GM12878 (cell line): ENCODE data around the gene DEPDC1. TPM values are rescaled to one million over a fixed set of nuclear protein-coding genes. Genes with fewer than 3 reads are reported as not detected.

ENCODE experiments used
- ATAC-seq: fragments of 200-7000 bp; cut with Tn5 transposase; 3 replicates; pipeline ENCODE4 v1.9.1; 2020; ENCODE audit warnings: mild to moderate bottlenecking, moderate library complexity
- BruUV-seq: library from RNA; stranded (reverse); fragments of 400-500 nt; replicated peaks from 2 replicates; lab custom pipeline; 2021; lab: Mats Ljungman, UMichigan
- CTCF ChIA-PET: fragments of 300-600 bp; sonication (Branson Sonifier 250); formaldehyde crosslinking; extraction: SDS; loops from one replicate; lab custom pipeline; 2021; ENCODE audit warnings: inconsistent platforms; lab: Yijun Ruan, JAX
- POLR2A ChIA-PET: fragments of 350-600 bp; formaldehyde crosslinking; extraction: SDS; loops from one replicate; lab custom pipeline; 2021; ENCODE audit warnings: inconsistent platforms; lab: Charles Lee
- RAD21 ChIA-PET: fragments of 300-600 bp; sonication (Branson Sonifier 250); formaldehyde crosslinking; loops from one replicate; lab custom pipeline; 2023; ENCODE audit warnings: antibody characterized with exemption; ENCODE audit not compliant: unreplicated experiment; lab: Charles Lee
- SMC1A ChIA-PET: fragments of 300-600 bp; sonication (Branson Sonifier 250); formaldehyde crosslinking; loops from one replicate; lab custom pipeline; 2023; ENCODE audit not compliant: unreplicated experiment, uncharacterized antibody; lab: Charles Lee
- DNase-seq: peaks from one replicate; pipeline ENCODE4 v3.0.0-alpha.2; 2011; ENCODE audit warnings: low read depth, low spot score
- FAIRE-seq: peaks from 3 replicates; lab custom pipeline; 2011; peaks lifted over from hg19 to GRCh38; lab: Jason Lieb, UNC
- H2AFZ ChIP-seq: 2 replicates; pipeline ENCODE4 v1.6.0; 2011; ENCODE audit warnings: low read depth, low read length, control low read depth; ENCODE audit not compliant: control insufficient read depth
- H3K27ac ChIP-seq: 2 replicates; pipeline ENCODE4 v1.5.1; 2011; ENCODE audit warnings: control low read depth; ENCODE audit not compliant: control insufficient read depth, insufficient read depth
- H3K27me3 ChIP-seq, 2 experiments: replicated peaks in 1 of 2; 2 replicates each; pipeline versions ENCODE4 v1.6.0 to v1.6.1; 2011; ENCODE audit warnings: low read length in 1 of 2; ENCODE audit not compliant: control insufficient read depth in 2 of 2, insufficient read depth in 2 of 2
- H3K36me3 ChIP-seq, 2 experiments: 2 replicates each; pipeline ENCODE4 v1.5.1; 2011; ENCODE audit warnings: low read length in 1 of 2; ENCODE audit not compliant: control insufficient read depth in 2 of 2, insufficient read depth in 2 of 2
- H3K4me1 ChIP-seq: 2 replicates; pipeline ENCODE4 v1.6.1; 2011; ENCODE audit warnings: mild to moderate bottlenecking, low read length, moderate library complexity, mixed read lengths; ENCODE audit not compliant: control insufficient read depth, insufficient read depth
- H3K4me2 ChIP-seq: 2 replicates; pipeline ENCODE4 v1.6.0; 2011; ENCODE audit warnings: control low read depth; ENCODE audit not compliant: control insufficient read depth, insufficient read depth
- H3K4me3 ChIP-seq: fragments of 200-600 bp; sonication (generic); 2 replicates; pipeline ENCODE4 v1.5.1; 2016
- H3K79me2 ChIP-seq: 2 replicates; pipeline ENCODE4 v1.6.0; 2011; ENCODE audit warnings: low read length; ENCODE audit not compliant: control insufficient read depth, insufficient read depth
- H3K9ac ChIP-seq: 2 replicates; pipeline ENCODE4 v1.8.0; 2011; ENCODE audit warnings: low read length, control low read depth, mixed read lengths; ENCODE audit not compliant: control insufficient read depth, insufficient read depth
- H3K9me3 ChIP-seq: replicated peaks from 3 replicates; pipeline ENCODE4 v1.5.1; 2011; ENCODE audit warnings: mild to moderate bottlenecking, low read length; ENCODE audit not compliant: control insufficient read depth, insufficient read depth
- H4K20me1 ChIP-seq: 2 replicates; pipeline ENCODE4 v1.6.0; 2011; ENCODE audit not compliant: control insufficient read depth, insufficient read depth
- EGR1 ChIP-seq, 2 experiments: IDR thresholded peaks; 1 replicate in 1 of 2; 2 replicates in 1 of 2; pipeline ENCODE4 v1.6.1; 2011 to 2012; ENCODE audit warnings: low read depth in 2 of 2, low read length in 2 of 2, borderline replicate concordance in 1 of 2, mild to moderate bottlenecking in 1 of 2, moderate library complexity in 1 of 2
- PAX8 ChIP-seq: fragments of 450-650 bp; IDR thresholded peaks from 2 replicates; pipeline ENCODE4 v1.6.1; 2017; ENCODE audit warnings: mild to moderate bottlenecking, moderate library complexity
- RB1 ChIP-seq: fragments of 450-650 bp; formaldehyde crosslinking; IDR thresholded peaks from 2 replicates; pipeline ENCODE4 v1.6.1; 2017; ENCODE audit warnings: mild to moderate bottlenecking, borderline replicate concordance
- SMAD5 ChIP-seq: IDR thresholded peaks from 2 replicates; pipeline ENCODE4 v1.6.1; 2016; ENCODE audit warnings: antibody characterized with exemption, low read depth
- STAT3 ChIP-seq: IDR thresholded peaks from 2 replicates; pipeline ENCODE4 v1.6.1; 2011; ENCODE audit warnings: low read depth, low read length, improper control_type of control experiment
- YY1 ChIP-seq: IDR thresholded peaks from 2 replicates; pipeline ENCODE4 v1.6.1; 2011; ENCODE audit warnings: low read depth, mild to moderate bottlenecking, low read length
- WGBS: methylation state at CpG from one replicate; pipeline ENCODE4 v1.1.6; 2016; ENCODE audit warnings: low lambda C conversion rate; ENCODE audit not compliant: insufficient replicate concordance, insufficient coverage; ENCODE audit errors: missing lambda C conversion rate; 5-methylcytosine and 5-hydroxymethylcytosine counted together
- in situ Hi-C: fragments of 300-500 bp; cut with MboI; formaldehyde crosslinking; loops from 9 replicates; pipeline ENCODE4 v1.14.3; 2018; ENCODE audit warnings: mixed read lengths
- intact Hi-C: fragments of 100-400 bp; cut with micrococcal nuclease; formaldehyde crosslinking; loops from one replicate; pipeline ENCODE4 v1.14.2; 2022; ENCODE audit not compliant: unreplicated experiment
- polyA plus RNA-seq, 11 experiments: library from polyadenylated mRNA; depleted of rRNA in 4 of 11; unstranded in 6 of 11; stranded (reverse) in 5 of 11; fragments of >200 nt; fragmentation: Nextera tagmentation in 4 of 11; fragmentation: Illumina TruSeq in 1 of 11; extraction: Ambion mirVana in 4 of 11; extraction: Trizol in 1 of 11; gene quantifications; 1 replicate in 1 of 11; 2 replicates in 10 of 11; pipeline versions ENCODE4 v1.2.1 to v1.2.3, GENCODE V29; 2011 to 2016; ENCODE audit warnings: inconsistent platforms in 2 of 11, missing spikeins in 2 of 11, low read depth in 1 of 11
- total RNA-seq, 4 experiments: library from RNA; depleted of rRNA in 3 of 4; stranded (reverse); fragments of >200 nt in 3 of 4; fragmentation: Illumina TruSeq in 1 of 4; extraction: Trizol in 1 of 4; gene quantifications; 2 replicates each; pipeline versions ENCODE4 v1.2.1 to v1.2.3, GENCODE V29; 2013 to 2021
- TF ChIP-seq, protein P1 (sequence below): fragments of 450-650 bp; IDR thresholded peaks from 2 replicates; pipeline ENCODE4 v1.6.1; 2018; ENCODE audit warnings: borderline replicate concordance, mild to moderate bottlenecking; ENCODE audit not compliant: partially characterized antibody
- TF ChIP-seq, protein P2 (sequence below): fragments of 450-650 bp; formaldehyde crosslinking; IDR thresholded peaks from 2 replicates; pipeline ENCODE4 v1.4.0; 2020; ENCODE audit warnings: mild to moderate bottlenecking, moderate library complexity

Gene DEPDC1
- total and polyA plus RNA-seq, 10 of the 15 experiments (the other 5 are each of a cell fraction or from before 2014, with no cell fraction given) = 6.9 to 36.5 (median 17.6) TPM

DNA sequence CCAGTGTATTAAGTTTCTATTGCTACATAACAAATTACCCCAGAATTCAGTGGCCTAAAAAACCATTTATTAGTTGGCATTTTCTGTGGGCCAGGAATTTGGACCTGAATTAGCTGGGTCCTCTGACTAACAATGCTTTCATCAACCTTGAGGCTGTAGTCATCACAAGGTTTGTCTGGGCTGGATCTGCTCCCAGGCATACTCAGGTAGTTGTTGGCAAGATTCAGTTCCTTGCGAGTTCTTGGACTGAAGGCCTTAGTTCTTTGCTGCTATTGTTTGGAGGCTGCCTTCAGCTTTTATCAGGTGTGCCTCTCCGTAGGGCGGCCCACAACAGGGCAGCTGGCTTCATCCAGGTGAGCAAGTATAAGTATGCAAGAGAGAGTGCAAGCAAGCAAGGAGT, 31.4 kb upstream of the DEPDC1 start:
- Histone ChIP-seq H3K36me3 (no peaks in the 10 kb centered on the region), H3K27ac (no peak overlapping the region), H3K9ac (no peak overlapping the region), H3K27me3 (no peaks in the 10 kb centered on the region), H4K20me1 (no peaks in the 10 kb centered on the region), H2AFZ (no peak overlapping the region), H3K4me2 (no peak overlapping the region), H3K4me3 (no peak overlapping the region), H3K4me1 (no peaks in the 10 kb centered on the region), H3K9me3 (no peaks in the 10 kb centered on the region), H3K79me2 (no peaks in the 10 kb centered on the region)
- no TSS peak for BruUV-seq
- POLR2A ChIA-PET = no interaction called here
- in situ Hi-C loops = no loop called here
- RAD21 ChIA-PET = no interaction called here
- ATAC-seq = no peak
- intact Hi-C loops = no loop called here
- CTCF ChIA-PET = no interaction called here
- TF ChIP-seq, protein P1, sequence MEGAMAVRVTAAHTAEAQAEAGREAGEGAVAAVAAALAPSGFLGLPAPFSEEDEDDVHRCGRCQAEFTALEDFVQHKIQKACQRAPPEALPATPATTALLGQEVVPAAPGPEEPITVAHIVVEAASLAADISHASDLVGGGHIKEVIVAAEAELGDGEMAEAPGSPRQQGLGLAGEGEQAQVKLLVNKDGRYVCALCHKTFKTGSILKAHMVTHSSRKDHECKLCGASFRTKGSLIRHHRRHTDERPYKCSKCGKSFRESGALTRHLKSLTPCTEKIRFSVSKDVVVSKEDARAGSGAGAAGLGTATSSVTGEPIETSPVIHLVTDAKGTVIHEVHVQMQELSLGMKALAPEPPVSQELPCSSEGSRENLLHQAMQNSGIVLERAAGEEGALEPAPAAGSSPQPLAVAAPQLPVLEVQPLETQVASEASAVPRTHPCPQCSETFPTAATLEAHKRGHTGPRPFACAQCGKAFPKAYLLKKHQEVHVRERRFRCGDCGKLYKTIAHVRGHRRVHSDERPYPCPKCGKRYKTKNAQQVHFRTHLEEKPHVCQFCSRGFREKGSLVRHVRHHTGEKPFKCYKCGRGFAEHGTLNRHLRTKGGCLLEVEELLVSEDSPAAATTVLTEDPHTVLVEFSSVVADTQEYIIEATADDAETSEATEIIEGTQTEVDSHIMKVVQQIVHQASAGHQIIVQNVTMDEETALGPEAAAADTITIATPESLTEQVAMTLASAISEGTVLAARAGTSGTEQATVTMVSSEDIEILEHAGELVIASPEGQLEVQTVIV = no peak
- no peak for TF ChIP-seq SMAD5
- TF ChIP-seq, protein P2, sequence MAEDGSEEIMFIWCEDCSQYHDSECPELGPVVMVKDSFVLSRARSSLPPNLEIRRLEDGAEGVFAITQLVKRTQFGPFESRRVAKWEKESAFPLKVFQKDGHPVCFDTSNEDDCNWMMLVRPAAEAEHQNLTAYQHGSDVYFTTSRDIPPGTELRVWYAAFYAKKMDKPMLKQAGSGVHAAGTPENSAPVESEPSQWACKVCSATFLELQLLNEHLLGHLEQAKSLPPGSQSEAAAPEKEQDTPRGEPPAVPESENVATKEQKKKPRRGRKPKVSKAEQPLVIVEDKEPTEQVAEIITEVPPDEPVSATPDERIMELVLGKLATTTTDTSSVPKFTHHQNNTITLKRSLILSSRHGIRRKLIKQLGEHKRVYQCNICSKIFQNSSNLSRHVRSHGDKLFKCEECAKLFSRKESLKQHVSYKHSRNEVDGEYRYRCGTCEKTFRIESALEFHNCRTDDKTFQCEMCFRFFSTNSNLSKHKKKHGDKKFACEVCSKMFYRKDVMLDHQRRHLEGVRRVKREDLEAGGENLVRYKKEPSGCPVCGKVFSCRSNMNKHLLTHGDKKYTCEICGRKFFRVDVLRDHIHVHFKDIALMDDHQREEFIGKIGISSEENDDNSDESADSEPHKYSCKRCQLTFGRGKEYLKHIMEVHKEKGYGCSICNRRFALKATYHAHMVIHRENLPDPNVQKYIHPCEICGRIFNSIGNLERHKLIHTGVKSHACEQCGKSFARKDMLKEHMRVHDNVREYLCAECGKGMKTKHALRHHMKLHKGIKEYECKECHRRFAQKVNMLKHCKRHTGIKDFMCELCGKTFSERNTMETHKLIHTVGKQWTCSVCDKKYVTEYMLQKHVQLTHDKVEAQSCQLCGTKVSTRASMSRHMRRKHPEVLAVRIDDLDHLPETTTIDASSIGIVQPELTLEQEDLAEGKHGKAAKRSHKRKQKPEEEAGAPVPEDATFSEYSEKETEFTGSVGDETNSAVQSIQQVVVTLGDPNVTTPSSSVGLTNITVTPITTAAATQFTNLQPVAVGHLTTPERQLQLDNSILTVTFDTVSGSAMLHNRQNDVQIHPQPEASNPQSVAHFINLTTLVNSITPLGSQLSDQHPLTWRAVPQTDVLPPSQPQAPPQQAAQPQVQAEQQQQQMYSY (CRISPR knock-in tag) = no peak
- no peak for TF ChIP-seq PAX8
- no peak for TF ChIP-seq EGR1 (IDR thresholded peaks at IDR 0.05; ENCODE audit: borderline replicate concordance in 1 of 2, low read depth in 2 of 2, low read length in 2 of 2)
- no peak for TF ChIP-seq YY1
- no peak for TF ChIP-seq RB1
- no peak for TF ChIP-seq STAT3
- FAIRE-seq = no peak
- no peak for DNase-seq
- SMC1A ChIA-PET = no interaction called here
- 71% methylated on average over 3 of the region's 3 CpGs for WGBS
